GM18861 (cell line): Measurements from ENCODE around the gene CHKA.
"Not testable (repeated sequence)": the region's sequence is repeated elsewhere in the genome, so short reads cannot be mapped to it uniquely, and the experiment has no call there.

ENCODE experiments used
- ATAC-seq: cut with Tn5 transposase; IDR thresholded peaks from one replicate; pipeline ENCODE4 v1.9.1; 2021; ENCODE audit not compliant: unreplicated experiment

The CHKA gene

DNA sequence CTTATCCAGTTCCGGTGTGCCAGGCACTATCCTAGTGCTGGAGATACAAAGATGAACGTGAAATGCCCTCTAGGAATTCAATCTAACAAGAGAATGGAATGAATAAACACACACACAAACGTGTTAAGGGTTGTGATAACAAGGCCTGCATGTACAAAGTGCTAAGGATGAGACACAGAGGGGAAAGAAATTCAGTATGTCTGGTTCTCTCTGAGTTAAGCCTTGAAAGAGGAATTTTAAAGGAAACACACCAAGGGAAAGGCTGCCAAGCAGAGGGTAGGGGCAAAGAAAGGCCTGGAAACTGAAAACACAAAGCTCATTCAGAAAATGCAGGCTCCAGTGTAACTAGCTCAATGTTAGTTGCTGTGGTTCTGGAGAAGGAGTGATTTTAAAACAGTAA lies 4.2 kb downstream of the CHKA start:
- no peak for ATAC-seq

GRCh38 chr11:68116126-68116525 lies 5.1 kb downstream of the CHKA start:
- ATAC-seq, result no peak

- no peak for ATAC-seq
Observed at GRCh38 chr11:68115285-68115684, 5.9 kb downstream of the CHKA start.

DNA sequence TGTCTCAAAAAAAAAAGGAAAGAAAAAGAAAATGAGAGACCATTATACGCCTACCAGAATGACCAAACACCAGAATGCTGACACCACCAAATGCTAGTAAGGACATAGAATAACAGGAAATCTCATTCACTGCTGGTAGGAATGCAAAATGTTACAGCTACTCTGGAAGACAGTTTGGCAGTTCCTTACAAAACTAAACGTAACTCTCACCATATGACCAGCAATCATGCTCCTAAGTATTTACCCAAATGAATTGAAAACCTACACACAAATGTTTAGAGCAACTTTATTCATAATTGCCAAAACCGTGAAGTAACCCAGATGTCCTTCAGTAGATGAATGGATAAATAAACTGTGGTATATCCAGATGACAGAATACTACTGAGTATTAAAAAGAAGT lies 7.2 kb downstream of the CHKA start:
- no peak for ATAC-seq

- no peak for ATAC-seq
Observed at GRCh38 chr11:68107689-68108088, 13.5 kb downstream of the CHKA start.

- ATAC-seq, result no peak
Observed at GRCh38 chr11:68106165-68106940, 14.8 kb downstream of the CHKA start.

GRCh38 chr11:68099474-68100405 lies 21.4 kb downstream of the CHKA start:
- no peak for ATAC-seq

DNA sequence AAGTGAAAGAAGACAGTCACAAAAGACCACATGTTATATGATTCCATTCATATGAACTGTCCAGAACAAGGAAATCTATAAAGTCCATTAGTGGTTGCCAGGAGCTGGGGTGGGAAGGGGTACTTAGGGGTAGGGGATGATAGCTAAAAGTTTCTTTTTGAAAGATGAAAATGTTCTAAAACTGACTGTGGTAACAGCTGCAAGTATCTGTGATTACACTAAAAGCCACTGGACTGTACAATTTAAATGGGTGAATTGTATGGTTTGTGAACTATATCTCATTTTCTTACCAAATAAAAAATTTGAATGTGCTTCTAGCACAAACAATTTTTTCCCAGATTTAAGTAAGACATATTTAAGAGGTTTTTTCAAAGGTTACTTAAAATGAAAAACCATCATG lies 22.1 kb downstream of the CHKA start:
- ATAC-seq, result no peak

DNA sequence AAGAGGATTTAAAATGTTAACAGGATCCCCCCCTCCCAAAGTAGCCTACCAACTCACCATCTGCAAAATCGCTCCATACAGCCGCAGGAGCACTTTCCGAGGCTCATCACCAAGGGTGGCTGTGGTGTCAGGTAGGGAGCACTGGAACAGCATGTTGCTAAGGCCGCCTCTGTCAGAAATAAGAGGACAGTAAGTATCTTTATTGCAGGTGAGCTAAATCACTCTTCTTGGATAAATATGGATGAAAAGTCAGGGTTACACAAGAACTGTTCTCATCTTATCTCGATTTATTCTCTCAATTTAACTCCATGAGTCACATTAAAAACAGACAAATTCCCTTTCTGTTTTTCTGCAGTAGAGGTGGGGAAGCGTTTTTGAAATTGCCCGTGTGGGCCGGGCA lies 24.2 kb downstream of the CHKA start:
- no peak for ATAC-seq

DNA sequence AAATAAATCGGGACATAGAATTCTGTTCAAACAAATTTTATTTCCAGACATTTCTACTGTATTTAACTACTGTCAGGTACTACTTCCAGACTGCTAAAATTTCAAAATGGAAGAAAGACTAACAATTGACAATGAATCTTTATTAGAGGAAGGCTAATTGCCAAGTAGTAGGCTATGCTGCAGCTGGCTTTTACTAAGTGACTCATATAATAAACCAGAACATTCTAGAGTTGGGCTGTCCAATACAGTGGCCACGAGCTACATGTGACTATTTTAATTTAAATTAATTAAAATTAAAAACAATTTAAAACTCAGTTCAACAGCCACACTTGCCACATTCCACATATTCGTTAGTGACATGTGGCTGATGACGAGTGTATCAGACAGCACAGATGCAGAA lies 27.6 kb downstream of the CHKA start:
- ATAC-seq, result no peak

DNA sequence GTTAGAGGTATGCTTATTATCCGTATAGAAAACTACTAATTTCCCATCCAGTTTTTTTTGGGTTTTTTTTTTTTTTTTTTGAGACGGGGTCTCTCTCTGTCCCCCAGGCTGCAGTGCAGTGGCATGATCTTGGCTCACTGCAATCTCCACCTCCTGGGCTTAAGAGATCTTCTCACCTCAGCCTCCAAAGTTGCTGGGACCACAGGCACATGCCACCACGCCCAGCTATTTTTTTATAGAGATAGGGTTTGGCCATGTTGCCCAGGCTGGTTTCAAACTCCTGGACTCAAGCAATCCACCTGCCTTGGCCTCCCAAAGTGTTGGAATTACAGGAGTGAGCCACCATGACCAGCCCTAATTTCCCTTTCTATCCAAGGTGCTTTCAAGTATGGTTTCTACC lies 28.2 kb downstream of the CHKA start:
- not testable (repeated sequence) for ATAC-seq

DNA sequence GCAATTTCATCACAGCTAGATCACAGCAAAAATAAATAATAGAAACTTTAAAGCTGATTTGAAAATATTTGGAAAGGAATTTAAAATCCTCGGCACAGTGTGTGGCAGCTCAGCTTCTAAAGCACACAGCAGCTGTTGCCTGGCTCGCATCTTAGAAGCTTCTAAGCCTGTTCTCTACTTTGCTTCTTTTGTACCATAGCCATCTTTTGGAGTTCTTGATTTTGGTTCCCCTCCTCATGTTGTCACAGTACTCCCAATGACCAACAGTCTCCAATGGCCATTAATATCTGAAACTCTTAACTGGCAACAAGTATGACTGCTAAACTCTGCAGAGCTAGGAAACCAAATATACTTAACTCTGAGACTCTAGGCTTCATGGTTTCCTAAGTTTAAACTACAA lies 28.8 kb downstream of the CHKA start:
- ATAC-seq, result no peak

DNA sequence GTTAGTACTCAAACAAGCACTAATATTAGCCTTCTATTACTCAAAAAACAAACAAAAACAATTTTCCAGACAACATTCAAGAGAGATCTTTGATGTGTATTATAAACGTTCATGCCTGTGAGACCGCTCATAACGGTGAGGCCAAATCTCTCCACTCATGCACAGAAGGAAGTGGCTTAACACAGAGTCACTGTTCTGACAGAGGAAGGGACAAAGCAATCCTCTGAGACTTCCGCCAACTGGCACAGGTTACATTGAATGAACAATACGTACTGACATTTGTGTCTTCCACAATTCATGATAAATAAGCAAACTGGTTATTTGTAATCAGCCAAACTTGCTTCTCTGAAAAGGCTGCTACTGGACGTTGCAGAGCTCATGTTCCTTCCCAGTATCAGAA lies 30.5 kb downstream of the CHKA start:
- peak; percentile 60 for ATAC-seq

GRCh38 chr11:68090287-68090686 lies 30.9 kb downstream of the CHKA start:
- ATAC-seq, result no peak

- ATAC-seq, result no peak
Observed at GRCh38 chr11:68089679-68090078, 31.5 kb downstream of the CHKA start.

- no peak for ATAC-seq
Observed at GRCh38 chr11:68083517-68083916, 37.7 kb downstream of the CHKA start.

- ATAC-seq, result no peak
Observed at GRCh38 chr11:68082481-68082880, 38.7 kb downstream of the CHKA start.

GRCh38 chr11:68081691-68082090 lies 39.5 kb downstream of the CHKA start:
- no peak for ATAC-seq

DNA sequence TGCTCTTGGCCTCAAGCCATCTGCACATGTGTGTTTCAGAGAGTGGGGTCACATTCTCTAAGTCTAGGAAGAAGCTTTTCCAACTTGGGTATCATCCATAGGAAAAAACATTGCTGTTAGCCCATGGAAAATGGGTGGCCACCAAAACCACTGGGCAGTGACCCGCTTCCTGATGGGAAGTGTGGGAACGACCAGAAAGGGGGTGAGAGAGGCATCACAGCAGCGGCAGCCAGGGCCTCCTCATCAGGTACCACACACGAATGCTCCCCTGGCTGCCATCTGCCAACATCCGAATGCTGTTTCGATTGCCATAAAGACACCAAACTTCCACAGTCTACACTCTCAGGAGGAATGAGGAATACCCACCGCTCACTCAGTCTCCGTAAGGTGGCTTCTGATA lies 40.3 kb downstream of the CHKA start:
- ATAC-seq, result no peak

- no peak for ATAC-seq
Observed at GRCh38 chr11:68077617-68078582, 43.3 kb downstream of the CHKA start.
